ENCODE data around the gene SPAG7. TPM values are rescaled to one million over a fixed set of nuclear protein-coding genes. Genes with fewer than 3 reads are reported as not detected.

Gene SPAG7
- total RNA-seq, 1 donor from 2014 or later = 73.0 TPM

- Mint-ChIP-seq H3K9me3 (ENCODE audit: low read depth) (no peaks in the 10 kb centered on the region), H3K4me3 (ENCODE audit: unreplicated experiment) (peak overlapping the region; percentile 92), H3K4me1 (ENCODE audit: low read depth) (peaks cover 24% of the 10 kb centered on the region), H3K27me3 (ENCODE audit: low read depth) (no peaks in the 10 kb centered on the region), H3K27ac (ENCODE audit: unreplicated experiment) (peak overlapping the region; percentile 41), H3K36me3 (ENCODE audit: low read depth) (peaks cover 34% of the 10 kb centered on the region)
- no peak for DNase-seq (ENCODE audit: low spot score)
- TF ChIP-seq CTCF (IDR thresholded peaks at IDR 0.05) = no peak
Observed at GRCh38 chr17:5000237-5000639, 32.6 kb upstream of the SPAG7 start.

GRCh38 chr17:4999430-5000093 is 31.9 kb upstream of the SPAG7 start:
- H3K4me3 Mint-ChIP-seq (ENCODE audit: unreplicated experiment) = peak overlapping the region; percentile 92

GRCh38 chr17:4998732-4999429 is 31.3 kb upstream of the SPAG7 start:
- DNase-seq (ENCODE audit: low spot score) = no peak
- Mint-ChIP-seq H3K36me3 (ENCODE audit: low read depth) (peaks cover 20% of the 10 kb centered on the region), H3K9me3 (ENCODE audit: low read depth) (no peaks in the 10 kb centered on the region), H3K27ac (ENCODE audit: unreplicated experiment) (peak overlapping the region; percentile 66), H3K4me3 (ENCODE audit: unreplicated experiment) (peak overlapping the region; percentile 92), H3K27me3 (ENCODE audit: low read depth) (no peaks in the 10 kb centered on the region), H3K4me1 (ENCODE audit: low read depth) (peaks cover 24% of the 10 kb centered on the region)
- no peak for TF ChIP-seq CTCF (IDR thresholded peaks at IDR 0.05)

More at GRCh38 chr17:4999430-5000093, 31.9 kb upstream of the SPAG7 start:
- no peak for TF ChIP-seq CTCF (IDR thresholded peaks at IDR 0.05)
- DNase-seq (ENCODE audit: low spot score) = no peak
- Mint-ChIP-seq H3K36me3 (ENCODE audit: low read depth) (peaks cover 27% of the 10 kb centered on the region), H3K4me1 (ENCODE audit: low read depth) (peaks cover 24% of the 10 kb centered on the region), H3K27me3 (ENCODE audit: low read depth) (no peaks in the 10 kb centered on the region), H3K27ac (ENCODE audit: unreplicated experiment) (peak overlapping the region; percentile 66), H3K9me3 (ENCODE audit: low read depth) (no peaks in the 10 kb centered on the region)

- H3K36me3 Mint-ChIP-seq (ENCODE audit: low read depth) = peaks cover 15% of the 10 kb centered on the region
- no peaks in the 10 kb centered on the region for H3K27me3 Mint-ChIP-seq (ENCODE audit: low read depth)
- H3K9me3 Mint-ChIP-seq (ENCODE audit: low read depth) = no peaks in the 10 kb centered on the region
- peak overlapping the region; percentile 92 for H3K4me3 Mint-ChIP-seq (ENCODE audit: unreplicated experiment)
- TF ChIP-seq CTCF (IDR thresholded peaks at IDR 0.05) = no peak
- peak overlapping the region; percentile 54 for H3K27ac Mint-ChIP-seq (ENCODE audit: unreplicated experiment)
- no peak for DNase-seq (ENCODE audit: low spot score)
- H3K4me1 Mint-ChIP-seq (ENCODE audit: low read depth) = peaks cover 24% of the 10 kb centered on the region
Observed at GRCh38 chr17:4998027-4998731, 30.6 kb upstream of the SPAG7 start.

GRCh38 chr17:4997302-4998026 is 29.8 kb upstream of the SPAG7 start, which contains the start of the genes INCA1 and KIF1C:
Gene INCA1, minus strand, starts transcription at chr17:4997522. Its CDS starts 3,085 bp downstream, at chr17:4994437.
Gene KIF1C, plus strand, starts transcription at chr17:4997950. Its CDS starts 2,297 bp downstream, at chr17:5000247.
- H3K27me3 Mint-ChIP-seq (ENCODE audit: low read depth) = no peaks in the 10 kb centered on the region

More at GRCh38 chr17:4997302-4998026, 29.8 kb upstream of the SPAG7 start, which contains the start of the genes INCA1 and KIF1C:
- peak within 1 kb of the TSS; percentile 92 for H3K4me3 Mint-ChIP-seq (ENCODE audit: unreplicated experiment)
- peak; percentile 43 for TF ChIP-seq CTCF (IDR thresholded peaks at IDR 0.05)
- H3K27ac Mint-ChIP-seq (ENCODE audit: unreplicated experiment) = peak within 1 kb of the TSS; percentile 54
- no peaks in the 10 kb centered on the region for H3K9me3 Mint-ChIP-seq (ENCODE audit: low read depth)
- H3K36me3 Mint-ChIP-seq (ENCODE audit: low read depth) = peaks cover 12% of the 10 kb centered on the region
- no peak for DNase-seq (ENCODE audit: low spot score)
- peaks cover 24% of the 10 kb centered on the region for H3K4me1 Mint-ChIP-seq (ENCODE audit: low read depth)

All from chondrocyte (in vitro differentiated cells).